T-helper 1 cell (primary cell): ENCODE data around the gene MYF6.
"Not testable (repeated sequence)": the region's sequence is repeated elsewhere in the genome, so short reads cannot be mapped to it uniquely, and the experiment has no call there.

Experiments used
- DNase-seq, 5 donors: peaks; one replicate each; pipeline ENCODE4 v3.0.0-alpha.2; 2012 to 2020
- total RNA-seq, 4 donors: gene quantifications; one replicate each; lab custom pipeline; 2026; lab: John Stamatoyannopoulos, UW

The MYF6 gene
- 0 reads per million in 4 donors for total RNA-seq

- no peak for DNase-seq
Observed at GRCh38 chr12:80707126-80707829, at the start of gene MYF6. MYF6 (plus strand) TSS chr12:80707634; CDS start chr12:80707720, 86 bp downstream.

- no peak for DNase-seq
Observed at GRCh38 chr12:80659512-80660063, 47.8 kb upstream of the MYF6 start.

GRCh38 chr12:80662586-80662985, 44.8 kb upstream of the MYF6 start:
- DNase-seq, result no peak

- DNase-seq, result no peak
Observed at GRCh38 chr12:80670214-80670613, 37.2 kb upstream of the MYF6 start.

- DNase-seq, result not testable (repeated sequence)
Observed at GRCh38 chr12:80676042-80676636, 31.3 kb upstream of the MYF6 start.

GRCh38 chr12:80676856-80677255, 30.6 kb upstream of the MYF6 start:
- no peak for DNase-seq

- DNase-seq, result no peak
Observed at GRCh38 chr12:80677994-80678393, 29.4 kb upstream of the MYF6 start.

- no peak for DNase-seq
Observed at GRCh38 chr12:80679346-80680131, 27.9 kb upstream of the MYF6 start.

GRCh38 chr12:80681287-80681686, 26.1 kb upstream of the MYF6 start:
- no peak for DNase-seq

GRCh38 chr12:80681786-80682185, 25.6 kb upstream of the MYF6 start:
- DNase-seq, result no peak

- no peak for DNase-seq
Observed at GRCh38 chr12:80684077-80684495, 23.3 kb upstream of the MYF6 start.

GRCh38 chr12:80690090-80690489, 17.3 kb upstream of the MYF6 start:
- DNase-seq, result no peak

- DNase-seq, result no peak
Observed at GRCh38 chr12:80690513-80690912, 16.9 kb upstream of the MYF6 start.

- DNase-seq, result no peak
Observed at GRCh38 chr12:80692114-80692513, 15.3 kb upstream of the MYF6 start.

- DNase-seq, result no peak
Observed at GRCh38 chr12:80697270-80697887, 10.1 kb upstream of the MYF6 start.

GRCh38 chr12:80698256-80698655, 9.2 kb upstream of the MYF6 start:
- DNase-seq, result no peak

- DNase-seq, result no peak
Observed at GRCh38 chr12:80698847-80699542, 8.4 kb upstream of the MYF6 start.

- DNase-seq, result no peak
Observed at GRCh38 chr12:80700327-80700726, 7.1 kb upstream of the MYF6 start.

GRCh38 chr12:80701388-80701787, 6.0 kb upstream of the MYF6 start:
- no peak for DNase-seq

GRCh38 chr12:80702889-80703805, 4.3 kb upstream of the MYF6 start:
- no peak for DNase-seq

GRCh38 chr12:80704420-80704819, 3.0 kb upstream of the MYF6 start:
- DNase-seq, result no peak
